HG03457 (cell line): ENCODE measurements around the gene HMGCS2.

Source experiments
- ATAC-seq: cut with Tn5 transposase; IDR thresholded peaks from one replicate; pipeline ENCODE4 v1.9.1; 2021; ENCODE audit warnings: moderate number of reproducible peaks; ENCODE audit not compliant: unreplicated experiment

HMGCS2 gene

GRCh38 chr1:119768778-119769177 is at the start of gene HMGCS2:
HMGCS2 (minus strand) TSS chr1:119768905; CDS start chr1:119768844, 61 bp downstream.
- ATAC-seq: no peak

- ATAC-seq: no peak
Measured at GRCh38 chr1:119818181-119818580, 49.5 kb upstream of the HMGCS2 start.

- no peak for ATAC-seq
Measured at GRCh38 chr1:119816407-119816806, 47.7 kb upstream of the HMGCS2 start.

- ATAC-seq: no peak
Measured at GRCh38 chr1:119815928-119816327, 47.2 kb upstream of the HMGCS2 start.

- no peak for ATAC-seq
Measured at GRCh38 chr1:119815361-119815760, 46.7 kb upstream of the HMGCS2 start.

GRCh38 chr1:119814288-119814687 is 45.6 kb upstream of the HMGCS2 start:
- ATAC-seq: no peak

- ATAC-seq: no peak
Measured at GRCh38 chr1:119811985-119812557, 43.4 kb upstream of the HMGCS2 start.

- ATAC-seq: no peak
Measured at GRCh38 chr1:119811387-119811786, 42.7 kb upstream of the HMGCS2 start, which contains the start of gene REG4. REG4 (minus strand) TSS chr1:119811460; CDS start chr1:119808769, 2,691 bp downstream.

- no peak for ATAC-seq
Measured at GRCh38 chr1:119808972-119809550, 40.4 kb upstream of the HMGCS2 start.

- no peak for ATAC-seq
Measured at GRCh38 chr1:119808491-119808890, 39.8 kb upstream of the HMGCS2 start.

- ATAC-seq: no peak
Measured at GRCh38 chr1:119806489-119806888, 37.8 kb upstream of the HMGCS2 start.

- no peak for ATAC-seq
Measured at GRCh38 chr1:119805746-119806145, 37.0 kb upstream of the HMGCS2 start.

GRCh38 chr1:119805247-119805646 is 36.5 kb upstream of the HMGCS2 start:
- ATAC-seq: no peak

- ATAC-seq: no peak
Measured at GRCh38 chr1:119799599-119800177, 31.0 kb upstream of the HMGCS2 start.

GRCh38 chr1:119799003-119799402 is 30.3 kb upstream of the HMGCS2 start:
- no peak for ATAC-seq

- ATAC-seq: no peak
Measured at GRCh38 chr1:119797606-119798005, 28.9 kb upstream of the HMGCS2 start.

GRCh38 chr1:119797162-119797561 is 28.5 kb upstream of the HMGCS2 start:
- no peak for ATAC-seq

GRCh38 chr1:119795261-119796200 is 26.8 kb upstream of the HMGCS2 start:
- ATAC-seq: no peak

- ATAC-seq: no peak
Measured at GRCh38 chr1:119794876-119795240, 26.2 kb upstream of the HMGCS2 start.

- no peak for ATAC-seq
Measured at GRCh38 chr1:119794230-119794875, 25.6 kb upstream of the HMGCS2 start.

- ATAC-seq: no peak
Measured at GRCh38 chr1:119791377-119791776, 22.7 kb upstream of the HMGCS2 start.
